Activated naive CD4-positive, alpha-beta T cell treated with anti-CD3 and anti-CD28 coated beads for 36 hours (primary cell): ENCODE measurements around the gene SLC28A1. TPM values are rescaled to one million over a fixed set of nuclear protein-coding genes. Genes with fewer than 3 reads are reported as not detected.
"Not testable (repeated sequence)": the region's sequence is repeated elsewhere in the genome, so short reads cannot be mapped to it uniquely, and the experiment has no call there.

Experiments used
- CTCF ChIA-PET: fragments of 350-600 bp; sonication (Branson Sonifier 250); formaldehyde crosslinking; loops from one replicate; lab custom pipeline; 2021; ENCODE audit warnings: antibody characterized with exemption; lab: Charles Lee
- DNase-seq: peaks from one replicate; pipeline ENCODE4 v3.0.0-alpha.2; 2020
- H3K27ac Mint-ChIP-seq: one replicate; pipeline ENCODE4 v1.8.0; 2021; ENCODE audit warnings: mild to moderate bottlenecking, mixed read lengths
- H3K27me3 Mint-ChIP-seq: one replicate; pipeline ENCODE4 v1.8.0; 2021; ENCODE audit warnings: low read depth, mixed read lengths
- H3K36me3 Mint-ChIP-seq: one replicate; pipeline ENCODE4 v1.8.0; 2021; ENCODE audit warnings: low read depth, mixed read lengths
- H3K4me1 Mint-ChIP-seq: one replicate; pipeline ENCODE4 v1.8.0; 2021; ENCODE audit warnings: low read depth, mixed read lengths
- H3K4me3 Mint-ChIP-seq: one replicate; pipeline ENCODE4 v1.8.0; 2021; ENCODE audit warnings: mild to moderate bottlenecking, moderate library complexity, mixed read lengths
- H3K9me3 Mint-ChIP-seq: one replicate; pipeline ENCODE4 v1.8.0; 2021; ENCODE audit warnings: mixed read lengths
- intact Hi-C: fragments of 100-400 bp; cut with micrococcal nuclease; formaldehyde crosslinking; loops from one replicate; pipeline ENCODE4 v1.15.1; 2023
- total RNA-seq, 2 experiments: library from RNA; stranded (reverse); gene quantifications; one replicate each; pipeline ENCODE4 v1.2.3, GENCODE V29; 2021

SLC28A1 gene
- total RNA-seq, 2 experiments from 2014 or later, result not detected

DNA sequence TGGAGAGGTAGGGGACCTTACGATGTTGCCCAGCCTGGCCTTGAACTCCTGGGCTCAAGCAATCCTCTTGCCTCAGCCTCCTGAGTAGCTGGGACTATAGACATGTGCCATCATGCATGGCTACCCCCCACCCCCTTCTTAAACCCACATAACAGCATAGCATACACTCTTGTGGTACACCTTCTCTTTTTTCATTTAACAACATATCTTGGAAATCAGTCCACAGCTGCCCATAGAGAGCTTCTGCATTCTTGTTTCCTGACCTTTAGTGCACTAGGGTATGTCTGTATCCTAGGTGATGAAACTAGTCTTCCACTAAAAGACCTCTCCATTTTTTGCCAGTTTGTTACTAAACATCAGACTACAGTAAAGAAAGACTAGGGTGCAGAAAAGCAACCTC is 33.0 kb downstream of the SLC28A1 start:
- Mint-ChIP-seq H3K27ac (no peak overlapping the region), H3K4me3 (no peak overlapping the region), H3K27me3 (peaks cover 2% of the 10 kb centered on the region), H3K4me1 (peaks cover 6% of the 10 kb centered on the region), H3K9me3 (no peaks in the 10 kb centered on the region), H3K36me3 (no peaks in the 10 kb centered on the region)
- CTCF ChIA-PET, result interaction anchor here (0.7 kb wide), 1 partner anchor 10 kb away, joined by 3 read pairs; no protein-coding TSS in a partner anchor
- DNase-seq, result no peak
- intact Hi-C loops, result no loop called here

GRCh38 chr15:84919106-84919667 is 34.7 kb downstream of the SLC28A1 start:
- intact Hi-C loops, result no loop called here
- Mint-ChIP-seq H3K36me3 (no peaks in the 10 kb centered on the region), H3K9me3 (no peaks in the 10 kb centered on the region), H3K4me1 (peaks cover 6% of the 10 kb centered on the region), H3K27ac (no peak overlapping the region), H3K4me3 (no peak overlapping the region), H3K27me3 (peaks cover 2% of the 10 kb centered on the region)
- CTCF ChIA-PET, result no interaction called here
- no peak for DNase-seq

DNA sequence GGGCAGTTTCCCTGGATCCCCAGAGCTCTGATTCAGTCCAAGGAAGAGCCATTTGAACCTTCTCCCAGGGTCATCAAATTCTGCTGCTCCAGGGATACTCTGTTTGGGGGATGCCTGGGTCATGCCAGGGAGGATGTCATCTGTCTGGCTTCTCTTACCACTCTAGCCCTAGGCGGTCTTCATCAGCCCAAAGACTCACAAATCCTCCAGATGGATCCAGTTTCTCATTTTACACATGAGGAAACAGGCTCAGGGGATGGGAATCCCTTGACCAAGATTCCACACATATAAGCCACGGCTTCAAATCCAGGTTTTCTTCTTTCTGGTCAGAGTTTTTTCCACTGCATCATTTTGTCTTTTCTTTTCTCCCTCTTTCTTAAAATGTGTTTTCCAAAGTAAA is 36.7 kb downstream of the SLC28A1 start:
- no peak for DNase-seq
- H3K4me1 Mint-ChIP-seq, result no peaks in the 10 kb centered on the region
- intact Hi-C loops, result no loop called here
- no peaks in the 10 kb centered on the region for H3K9me3 Mint-ChIP-seq
- no peak overlapping the region for H3K27ac Mint-ChIP-seq
- H3K27me3 Mint-ChIP-seq, result no peaks in the 10 kb centered on the region
- H3K4me3 Mint-ChIP-seq, result no peak overlapping the region
- no peaks in the 10 kb centered on the region for H3K36me3 Mint-ChIP-seq
- CTCF ChIA-PET, result no interaction called here

DNA sequence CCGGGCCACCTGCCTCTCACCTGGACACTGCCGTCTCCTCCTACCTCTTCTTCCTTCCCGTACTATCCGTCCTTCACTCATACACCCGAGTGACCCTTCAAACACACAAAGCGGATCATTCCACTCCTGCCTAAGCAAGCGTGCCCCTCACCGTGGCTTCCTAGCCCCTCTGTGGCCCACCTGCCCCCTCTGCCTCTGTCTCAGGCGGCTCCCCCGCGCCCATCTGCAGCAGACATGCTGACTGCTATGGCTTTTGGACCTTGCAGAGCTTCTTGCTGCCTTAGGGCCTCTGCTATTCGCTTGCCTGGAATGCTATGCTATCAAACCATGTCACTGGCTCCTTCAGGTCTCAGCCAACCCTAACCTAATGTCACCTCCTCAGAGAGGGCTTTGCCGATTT is 38.1 kb downstream of the SLC28A1 start:
- CTCF ChIA-PET, result no interaction called here
- no peaks in the 10 kb centered on the region for H3K4me1 Mint-ChIP-seq
- H3K27ac Mint-ChIP-seq, result no peak overlapping the region
- H3K9me3 Mint-ChIP-seq, result no peaks in the 10 kb centered on the region
- H3K27me3 Mint-ChIP-seq, result no peaks in the 10 kb centered on the region
- no peak for DNase-seq
- no peaks in the 10 kb centered on the region for H3K36me3 Mint-ChIP-seq
- intact Hi-C loops, result no loop called here
- H3K4me3 Mint-ChIP-seq, result no peak overlapping the region

DNA sequence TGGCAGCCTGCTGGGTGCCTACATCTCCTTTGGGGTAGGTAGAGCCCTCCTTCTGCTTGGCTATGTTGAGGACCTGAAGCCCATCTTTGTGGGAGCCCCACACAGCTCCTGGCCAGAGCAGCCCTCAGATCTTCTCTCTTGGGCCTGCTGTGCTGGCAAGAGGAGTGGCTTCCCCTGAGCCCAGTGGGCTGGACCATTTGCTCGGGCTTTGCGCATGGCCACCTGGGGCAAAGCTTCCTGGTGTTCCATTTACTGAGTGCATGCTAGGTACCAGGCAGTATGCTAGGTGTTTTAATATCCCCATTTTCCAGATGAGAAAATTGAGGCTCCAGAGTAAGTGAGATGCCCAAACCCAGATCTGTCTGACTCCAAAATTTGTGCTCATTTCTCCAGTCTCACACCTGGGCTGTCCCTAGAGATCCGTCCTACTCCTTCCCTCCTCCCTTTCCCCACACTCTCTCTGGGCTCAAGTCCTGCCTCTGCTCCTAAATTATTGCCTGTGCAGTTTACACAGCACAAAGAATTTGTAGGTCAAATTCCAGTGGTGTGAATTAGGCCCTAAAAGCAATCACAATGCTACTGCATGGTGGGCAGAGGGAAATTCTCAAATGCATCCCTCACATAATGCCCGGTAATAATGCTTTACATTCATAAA is 39.7 kb downstream of the SLC28A1 start:
- H3K4me1 Mint-ChIP-seq, result peaks cover 6% of the 10 kb centered on the region
- no peaks in the 10 kb centered on the region for H3K27me3 Mint-ChIP-seq
- no peak overlapping the region for H3K27ac Mint-ChIP-seq
- CTCF ChIA-PET, result interaction anchor here (0.9 to 4.2 kb wide), 3 partner anchors 9 to 337 kb away, joined by 3 to 15 read pairs (median 4); no protein-coding TSS in a partner anchor
- H3K36me3 Mint-ChIP-seq, result no peaks in the 10 kb centered on the region
- DNase-seq, result no peak
- H3K4me3 Mint-ChIP-seq, result no peak overlapping the region
- H3K9me3 Mint-ChIP-seq, result no peaks in the 10 kb centered on the region
- intact Hi-C loops, result no loop called here

DNA sequence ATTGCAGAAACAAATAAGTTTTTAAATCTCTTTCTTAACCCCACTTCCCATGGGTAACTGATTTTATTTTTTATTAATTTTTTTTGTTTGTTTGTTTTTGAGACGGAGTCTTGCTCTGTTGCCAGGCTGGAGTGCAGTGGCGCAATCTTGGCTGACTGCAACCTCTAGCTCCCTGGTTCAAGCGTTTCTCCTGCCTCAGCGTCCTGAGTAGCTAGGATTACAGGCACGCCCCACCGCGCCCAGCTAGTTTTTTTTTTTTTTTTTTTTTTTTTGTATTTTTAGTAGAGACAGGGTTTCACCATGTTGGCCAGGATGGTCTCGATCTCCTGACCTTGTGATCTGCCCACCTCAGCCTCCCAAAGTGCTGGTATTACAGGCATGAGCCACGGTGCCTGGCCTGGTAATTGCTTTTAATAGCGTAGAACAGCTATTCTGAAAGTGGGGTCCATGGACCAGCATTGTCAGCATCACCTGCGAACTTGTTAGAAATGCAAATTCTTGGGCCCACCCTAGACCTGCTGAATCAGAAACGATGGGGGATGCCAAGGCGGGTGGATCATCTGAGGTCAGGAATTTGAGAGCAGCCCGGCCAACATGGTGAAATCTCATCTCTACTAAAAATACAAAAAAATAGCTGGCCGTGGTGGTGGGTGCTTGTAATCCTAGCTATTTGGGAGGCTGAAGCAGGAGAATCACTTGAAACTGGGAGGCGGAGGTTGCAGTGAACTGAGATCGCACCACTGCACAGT is 40.5 kb downstream of the SLC28A1 start:
- H3K9me3 Mint-ChIP-seq, H3K4me1 Mint-ChIP-seq, DNase-seq, H3K4me3 Mint-ChIP-seq, intact Hi-C loops, H3K27ac Mint-ChIP-seq, H3K27me3 Mint-ChIP-seq, H3K36me3 Mint-ChIP-seq: not testable (repeated sequence)
- CTCF ChIA-PET, result interaction anchor here (1.2 to 4.2 kb wide), 3 partner anchors 53 to 338 kb away, joined by 3 to 15 read pairs (median 9); no protein-coding TSS in a partner anchor

DNA sequence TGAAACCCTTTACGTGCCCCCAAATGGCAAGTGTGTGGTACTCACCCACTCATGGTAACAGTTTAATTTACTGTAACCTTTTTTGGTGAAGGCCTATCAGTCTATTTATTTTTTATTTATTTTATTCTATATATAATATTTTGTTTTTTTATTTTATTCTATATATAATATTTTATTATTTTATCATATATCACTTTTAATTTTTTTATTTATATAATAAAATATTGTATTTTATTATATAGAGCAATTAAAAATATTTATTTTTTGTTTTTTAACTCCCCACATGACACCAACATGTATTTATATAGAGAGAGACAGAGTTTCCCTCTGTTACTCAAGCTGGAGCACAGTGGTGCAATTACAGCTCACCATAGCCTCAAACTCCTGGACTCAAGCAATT is 41.4 kb downstream of the SLC28A1 start:
- Mint-ChIP-seq H3K27ac (no peak overlapping the region), H3K27me3 (no peaks in the 10 kb centered on the region), H3K4me1 (peaks cover 6% of the 10 kb centered on the region), H3K36me3 (no peaks in the 10 kb centered on the region), H3K4me3 (no peak overlapping the region), H3K9me3 (no peaks in the 10 kb centered on the region)
- no peak for DNase-seq
- intact Hi-C loops, result no loop called here
- CTCF ChIA-PET, result interaction anchor here (1.4 to 4.2 kb wide), 2 partner anchors 327 to 339 kb away, joined by 9 to 15 read pairs; no protein-coding TSS in a partner anchor

- no peak overlapping the region for H3K4me3 Mint-ChIP-seq
- no peaks in the 10 kb centered on the region for H3K27me3 Mint-ChIP-seq
- no peak for DNase-seq
- intact Hi-C loops, result no loop called here
- CTCF ChIA-PET, result interaction anchor here (1.4 to 4.2 kb wide), 3 partner anchors 81 to 340 kb away, joined by 7 to 15 read pairs (median 9); no protein-coding TSS in a partner anchor
- H3K36me3 Mint-ChIP-seq, result no peaks in the 10 kb centered on the region
- no peak overlapping the region for H3K27ac Mint-ChIP-seq
- H3K4me1 Mint-ChIP-seq, result peaks cover 6% of the 10 kb centered on the region
- no peaks in the 10 kb centered on the region for H3K9me3 Mint-ChIP-seq
These were observed 42.2 kb downstream of the SLC28A1 start for GRCh38 chr15:84926491-84927230.

DNA sequence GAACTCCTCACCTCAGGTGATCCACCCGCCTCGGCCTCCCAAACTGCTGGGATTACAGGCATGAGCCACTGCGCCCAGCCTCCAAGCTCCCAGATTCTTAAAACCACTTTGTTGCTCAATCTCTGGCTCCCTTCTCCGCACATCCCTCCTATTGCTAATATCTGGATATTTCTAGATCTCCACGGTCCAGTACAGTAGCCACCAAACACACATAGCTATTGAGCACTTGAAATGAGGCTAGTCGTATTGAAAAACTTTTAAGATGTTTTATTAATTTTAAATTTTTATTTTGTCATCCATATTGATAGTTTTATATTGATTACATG is 44.3 kb downstream of the SLC28A1 start:
- no peak overlapping the region for H3K27ac Mint-ChIP-seq
- peaks cover 6% of the 10 kb centered on the region for H3K4me1 Mint-ChIP-seq
- no peaks in the 10 kb centered on the region for H3K36me3 Mint-ChIP-seq
- H3K9me3 Mint-ChIP-seq, result no peaks in the 10 kb centered on the region
- DNase-seq, result no peak
- intact Hi-C loops, result loop anchor here (1.0 to 2.0 kb wide), 6 partner anchors 51 to 341 kb away; partner anchors contain the start of gene WDR73
- CTCF ChIA-PET, result interaction anchor here (0.7 to 2.5 kb wide), 18 partner anchors 13 to 357 kb away, joined by 3 to 28 read pairs (median 4); no protein-coding TSS in a partner anchor
- H3K4me3 Mint-ChIP-seq, result no peak overlapping the region
- no peaks in the 10 kb centered on the region for H3K27me3 Mint-ChIP-seq

GRCh38 chr15:84929795-84930603 is 45.5 kb downstream of the SLC28A1 start:
- CTCF ChIA-PET, result interaction anchor here (0.6 to 2.5 kb wide), 5 partner anchors 20 to 359 kb away, joined by 3 to 14 read pairs (median 3); no protein-coding TSS in a partner anchor
- intact Hi-C loops, result loop anchor here (2.0 kb wide), 1 partner anchor 103 kb away; no protein-coding TSS in a partner anchor
- H3K4me3 Mint-ChIP-seq, result no peak overlapping the region
- H3K4me1 Mint-ChIP-seq, result peaks cover 6% of the 10 kb centered on the region
- no peak for DNase-seq
- H3K27me3 Mint-ChIP-seq, result no peaks in the 10 kb centered on the region
- H3K36me3 Mint-ChIP-seq, result no peaks in the 10 kb centered on the region
- no peaks in the 10 kb centered on the region for H3K9me3 Mint-ChIP-seq
- no peak overlapping the region for H3K27ac Mint-ChIP-seq

DNA sequence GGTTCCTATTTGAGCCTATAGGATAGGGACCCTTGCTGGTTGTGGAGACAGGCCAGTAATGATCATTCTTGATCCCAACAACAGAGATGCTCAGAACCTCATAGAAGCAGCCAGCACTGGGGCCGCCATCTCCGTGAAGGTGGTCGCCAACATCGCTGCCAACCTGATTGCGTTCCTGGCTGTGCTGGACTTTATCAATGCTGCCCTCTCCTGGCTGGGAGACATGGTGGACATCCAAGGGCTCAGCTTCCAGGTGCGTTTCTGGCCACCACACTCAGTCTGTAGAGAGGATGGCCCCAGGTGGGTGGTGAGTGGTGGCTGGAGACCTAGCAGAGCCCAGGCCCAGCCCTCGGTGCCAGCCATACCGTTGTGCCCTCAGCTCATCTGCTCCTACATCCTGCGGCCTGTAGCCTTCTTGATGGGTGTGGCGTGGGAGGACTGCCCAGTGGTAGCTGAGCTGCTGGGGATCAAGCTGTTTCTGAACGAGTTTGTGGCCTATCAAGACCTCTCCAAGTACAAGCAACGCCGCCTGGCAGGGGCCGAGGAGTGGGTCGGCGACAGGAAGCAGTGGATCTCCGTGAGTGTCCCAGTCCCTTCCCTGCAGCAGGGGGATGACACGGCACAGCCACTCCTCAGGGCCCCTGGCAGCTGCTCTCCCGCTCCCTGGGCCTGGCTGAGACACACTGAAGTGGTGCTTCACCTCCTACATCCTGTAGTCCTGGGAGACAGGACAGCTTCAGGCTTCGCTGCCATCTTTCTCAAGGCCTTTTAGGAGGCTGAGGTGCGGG is 50.7 kb downstream of the SLC28A1 start:
- Mint-ChIP-seq H3K36me3 (no peaks in the 10 kb centered on the region), H3K4me1 (peaks cover 2% of the 10 kb centered on the region), H3K4me3 (no peak overlapping the region), H3K27me3 (no peaks in the 10 kb centered on the region), H3K9me3 (no peaks in the 10 kb centered on the region), H3K27ac (no peak overlapping the region)
- intact Hi-C loops, result no loop called here
- CTCF ChIA-PET, result no interaction called here
- DNase-seq, result no peak
